Lung microvascular endothelial cell (primary cell): ENCODE measurements around the gene ZHX3. TPM values are rescaled to one million over a fixed set of nuclear protein-coding genes. Genes with fewer than 3 reads are reported as not detected.

ENCODE experiments used
- DNase-seq, 2 donors: peaks; one replicate each; pipeline versions ENCODE4 v3.0.0 to v3.0.0-alpha.2; 2010; ENCODE audit warnings: low read depth in 2 of 2
- total RNA-seq: library from RNA; depleted of rRNA; stranded (reverse); fragments of >200 nt; gene quantifications from 2 replicates; pipeline ENCODE4 v1.2.1, GENCODE V29; 2014

ZHX3 gene
- total RNA-seq, 1 donor from 2014 or later, result 6.5 TPM

GRCh38 chr20:41304424-41305079 is 13.0 kb downstream of the ZHX3 start:
- DNase-seq, result peak in 1 of 2 donors; percentile 50

- DNase-seq, result no peak
These were observed 13.5 kb downstream of the ZHX3 start for GRCh38 chr20:41304002-41304401.

- DNase-seq, result peak in 1 of 2 donors; percentile 50
These were observed 16.6 kb downstream of the ZHX3 start for GRCh38 chr20:41300886-41301285.

- no peak for DNase-seq
These were observed 17.1 kb downstream of the ZHX3 start for GRCh38 chr20:41300383-41300782.

- DNase-seq, result no peak
These were observed 17.6 kb downstream of the ZHX3 start for GRCh38 chr20:41299899-41300298.

GRCh38 chr20:41293269-41294037 is 24.1 kb downstream of the ZHX3 start:
- DNase-seq, result no peak

- DNase-seq, result no peak
These were observed 26.6 kb downstream of the ZHX3 start for GRCh38 chr20:41290804-41291389.

GRCh38 chr20:41287327-41287726 is 30.2 kb downstream of the ZHX3 start:
- DNase-seq, result peak in 1 of 2 donors; percentile 51

GRCh38 chr20:41286240-41286851 is 31.2 kb downstream of the ZHX3 start:
- no peak for DNase-seq

GRCh38 chr20:41279546-41280225 is 37.8 kb downstream of the ZHX3 start:
- DNase-seq, result peak; percentile 62 to 75

GRCh38 chr20:41278936-41279335 is 38.6 kb downstream of the ZHX3 start:
- DNase-seq, result no peak

GRCh38 chr20:41277049-41277448 is 40.5 kb downstream of the ZHX3 start:
- no peak for DNase-seq

GRCh38 chr20:41276317-41276751 is 41.2 kb downstream of the ZHX3 start:
- no peak for DNase-seq

- DNase-seq, result peak; percentile 27 to 58
These were observed 42.2 kb downstream of the ZHX3 start for GRCh38 chr20:41275301-41275731.

- DNase-seq, result no peak
These were observed 43.4 kb downstream of the ZHX3 start for GRCh38 chr20:41274152-41274551.

- no peak for DNase-seq
These were observed 44.1 kb downstream of the ZHX3 start for GRCh38 chr20:41273445-41273844.

- DNase-seq, result no peak
These were observed 45.2 kb downstream of the ZHX3 start for GRCh38 chr20:41272339-41272738.

GRCh38 chr20:41268917-41269652 is 48.4 kb downstream of the ZHX3 start:
- no peak for DNase-seq

- DNase-seq, result no peak
These were observed 49.1 kb downstream of the ZHX3 start for GRCh38 chr20:41268402-41268801.

GRCh38 chr20:41265938-41266337 is 51.6 kb downstream of the ZHX3 start:
- DNase-seq, result no peak

- DNase-seq, result no peak
These were observed 52.7 kb downstream of the ZHX3 start for GRCh38 chr20:41264819-41265218.
